Activated T-helper 1 cell treated with Interleukin-2 at 50 U/mL for 16 hours (primary cell): ENCODE measurements around the gene LOXL4.

Experiments
- DNase-seq: peaks from one replicate; pipeline ENCODE4 v3.0.0-alpha.2; 2020; ENCODE audit warnings: low read depth

The LOXL4 gene

DNA sequence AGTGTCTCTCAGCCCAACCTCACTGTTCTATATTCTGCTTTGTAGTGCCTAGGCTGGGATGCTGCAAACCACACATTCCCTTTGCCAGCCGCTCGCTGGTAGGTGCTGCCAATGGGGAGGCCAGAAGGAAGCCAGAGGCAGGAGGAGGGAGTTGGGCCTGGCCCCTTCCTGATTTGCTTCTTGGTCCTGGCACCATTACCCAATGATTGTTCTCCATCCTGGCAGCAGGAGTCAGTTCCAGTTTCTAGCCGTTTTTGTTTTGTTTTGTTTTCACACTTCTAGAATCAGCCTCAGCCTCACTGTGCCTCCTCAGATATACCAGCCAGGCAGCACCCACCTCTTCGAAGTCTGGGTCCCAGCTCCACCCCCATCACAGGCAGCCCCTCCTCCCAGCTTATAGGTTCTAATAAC, 27.4 kb upstream of the LOXL4 start:
- DNase-seq, result no peak

DNA sequence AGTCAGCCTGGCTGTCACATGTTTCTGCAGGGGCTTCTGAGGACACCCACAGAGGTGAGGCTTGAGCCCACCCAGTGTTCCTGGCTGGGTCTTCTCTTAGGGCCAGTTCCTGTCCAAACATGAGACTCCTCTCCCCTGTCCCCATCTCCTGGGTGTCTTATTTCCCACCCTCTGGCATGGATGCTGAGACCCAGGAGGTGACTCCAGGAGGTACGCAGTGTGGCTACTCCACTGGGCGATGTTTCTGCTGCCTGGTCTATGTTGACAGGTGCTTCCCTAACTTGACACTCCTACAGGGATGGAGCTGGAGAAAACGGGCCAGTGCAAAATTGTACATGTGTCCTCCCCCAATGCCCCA, 26.3 kb upstream of the LOXL4 start:
- DNase-seq, result no peak

DNA sequence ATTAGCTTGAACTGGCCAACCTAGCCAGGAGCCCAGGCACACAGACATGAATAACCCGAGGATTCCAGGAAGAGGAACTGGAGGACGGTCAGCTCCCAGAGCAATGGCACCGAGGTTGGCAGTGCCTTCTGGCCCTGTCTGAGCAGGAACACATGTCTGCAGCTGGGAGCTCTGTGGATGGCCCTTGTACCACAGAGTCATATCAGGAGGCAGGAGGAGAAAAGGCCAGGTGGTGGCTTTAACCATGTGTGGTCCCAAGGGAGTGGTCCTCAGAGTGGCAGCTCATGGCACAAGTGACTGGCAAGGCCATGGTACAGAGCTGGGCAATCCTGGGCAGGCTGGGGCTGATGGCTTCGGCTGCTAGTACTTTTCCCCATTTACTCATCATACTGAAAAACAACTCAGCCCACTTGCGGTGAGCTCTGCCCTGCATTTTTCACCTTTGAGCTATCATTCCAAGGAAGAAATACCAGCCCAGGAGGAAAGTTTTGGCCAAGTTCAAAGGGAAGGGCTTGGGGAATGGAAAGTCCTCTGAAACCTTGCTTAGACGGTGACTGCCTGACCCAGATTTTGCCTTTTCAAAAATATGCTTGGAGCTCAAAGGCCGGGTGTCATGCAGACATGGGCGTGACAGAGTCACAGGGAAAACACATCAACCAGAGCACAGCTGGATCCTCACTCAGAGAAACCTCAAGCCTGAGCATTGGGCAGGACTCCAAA, 25.7 kb upstream of the LOXL4 start:
- DNase-seq, result no peak

DNA sequence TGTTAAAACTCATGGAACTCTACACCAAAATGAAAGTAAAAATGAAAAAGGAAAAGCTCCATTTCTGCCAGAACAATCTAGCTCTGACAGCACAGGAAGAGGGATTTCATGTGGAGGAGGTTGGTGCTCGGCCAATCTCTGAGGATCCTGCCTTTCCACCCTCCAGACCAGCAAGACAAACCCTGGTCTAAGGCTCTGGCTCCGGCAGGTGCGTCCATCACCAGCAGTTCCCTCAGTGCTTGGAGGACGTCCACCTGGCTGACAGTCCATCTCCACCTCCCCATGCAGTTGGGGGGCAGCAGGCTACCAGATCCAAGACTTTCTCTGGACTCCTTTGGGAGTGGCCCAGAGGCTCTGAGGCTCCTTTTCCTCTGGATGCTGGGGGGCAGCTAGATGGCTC, 25.0 kb upstream of the LOXL4 start:
- DNase-seq, result no peak

DNA sequence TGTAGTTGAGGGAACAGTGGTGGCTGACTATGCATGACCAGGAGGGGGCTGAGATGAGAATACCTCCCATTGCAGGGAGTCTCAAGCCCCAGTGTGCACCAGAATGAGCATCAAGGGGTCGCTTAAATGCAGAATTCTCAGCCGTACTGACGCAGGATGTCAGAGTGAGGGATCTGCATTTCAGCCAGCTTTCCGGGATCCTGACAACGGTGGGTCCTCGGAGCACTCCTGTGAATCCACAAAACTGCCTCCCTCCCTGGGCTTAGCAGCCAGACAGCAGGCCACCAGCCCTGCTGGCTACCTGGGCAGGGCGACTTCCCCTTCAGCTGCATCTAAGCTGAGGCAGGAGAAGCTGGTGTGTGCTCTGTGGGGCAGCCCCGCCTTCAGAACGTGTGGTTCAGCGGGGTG, 21.8 kb upstream of the LOXL4 start:
- DNase-seq, result no peak

DNA sequence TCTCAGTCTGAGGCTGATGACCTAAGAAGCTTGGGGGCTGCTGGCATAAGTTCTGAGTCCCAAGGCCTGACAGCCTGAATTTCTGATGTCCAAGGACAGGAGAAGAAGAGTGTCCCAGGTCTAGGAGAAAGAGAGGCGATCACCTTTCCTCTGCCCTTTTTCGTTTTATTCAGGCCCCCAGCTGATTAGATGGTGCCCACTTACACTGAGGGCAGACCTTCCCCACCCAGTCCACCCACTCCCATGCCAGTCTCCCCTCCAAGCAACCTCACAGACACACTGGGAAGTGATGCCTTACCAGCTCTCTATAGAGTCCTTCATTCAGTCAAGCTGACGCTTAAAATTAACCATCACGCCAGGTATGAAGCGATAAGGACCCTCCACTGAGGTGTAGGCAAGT, 19.3 kb upstream of the LOXL4 start:
- DNase-seq, result no peak

DNA sequence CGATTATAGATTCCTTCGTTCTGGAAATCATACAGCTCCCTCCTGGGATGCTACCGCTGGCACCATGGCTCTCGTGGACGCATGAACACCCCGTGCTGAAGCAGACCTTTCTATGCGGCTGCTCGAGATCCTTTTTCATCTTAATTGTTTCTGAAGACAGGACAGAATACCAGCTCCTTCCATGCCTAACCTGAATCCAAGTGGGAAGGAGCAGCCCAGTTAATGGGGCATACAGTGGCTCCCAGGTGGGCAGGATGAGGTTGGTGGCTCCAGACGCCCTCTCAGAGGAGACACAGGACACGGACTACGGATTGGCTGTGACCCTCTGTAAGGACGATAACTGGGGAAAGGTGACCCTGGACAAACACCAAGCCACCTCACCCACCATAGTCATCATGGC, 18.4 kb upstream of the LOXL4 start:
- no peak for DNase-seq

DNA sequence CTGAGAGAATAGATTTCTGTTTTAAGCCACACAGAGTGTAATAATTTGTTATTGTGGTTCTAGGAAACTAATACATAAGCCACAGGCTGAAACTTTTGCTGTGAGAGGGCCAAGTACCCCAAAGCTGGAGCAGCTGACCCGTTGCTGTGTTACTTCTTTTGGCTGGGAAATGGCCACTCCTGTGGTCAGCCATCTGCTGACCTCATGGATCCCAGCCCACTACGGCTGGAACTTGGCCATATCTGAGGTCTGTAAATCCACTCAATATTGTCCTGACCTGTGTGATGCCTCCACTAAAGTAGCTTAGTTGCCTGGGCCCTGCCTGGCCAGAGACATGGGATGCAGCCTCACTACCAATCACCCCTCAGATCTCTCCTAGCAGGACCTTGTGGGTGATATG, 17.4 kb upstream of the LOXL4 start:
- no peak for DNase-seq

DNA sequence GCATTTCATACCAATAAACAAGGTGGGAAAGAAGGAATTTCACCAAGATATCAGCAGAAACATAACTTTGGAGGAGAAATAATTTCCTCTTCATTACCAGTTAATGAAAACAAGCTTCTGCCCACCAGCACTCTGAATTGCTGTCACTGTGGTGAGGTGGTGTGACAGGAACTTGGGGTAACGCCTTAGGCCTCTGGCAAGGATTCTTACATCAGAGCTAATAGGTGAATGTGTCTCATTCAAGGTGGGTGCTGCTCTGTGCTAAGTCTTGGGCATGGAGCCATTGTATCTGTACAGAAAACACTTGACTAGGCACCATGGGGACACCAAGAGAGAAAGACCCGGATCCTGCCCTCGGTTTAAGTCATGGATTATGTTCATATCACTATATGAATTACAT, 8.3 kb upstream of the LOXL4 start:
- no peak for DNase-seq

DNA sequence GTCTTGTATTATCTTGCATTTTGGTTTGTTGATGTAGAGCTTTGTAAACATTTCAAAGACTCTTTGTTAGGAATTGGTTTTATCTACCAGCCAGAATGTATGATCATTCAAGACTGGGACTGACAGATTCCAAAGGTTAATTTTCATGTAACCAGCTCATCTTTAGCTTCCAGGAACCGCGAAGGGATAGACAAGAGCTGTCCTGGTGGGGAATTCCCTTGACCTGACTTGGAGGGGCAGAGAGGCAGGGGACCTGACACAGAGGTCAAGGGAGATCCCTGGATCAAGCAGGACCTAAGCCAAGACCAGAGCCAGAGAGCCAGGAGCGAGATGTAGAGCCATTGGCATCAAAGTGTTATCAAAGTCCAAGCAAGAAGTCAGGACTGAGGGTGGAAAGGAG, 6.6 kb upstream of the LOXL4 start:
- no peak for DNase-seq

DNA sequence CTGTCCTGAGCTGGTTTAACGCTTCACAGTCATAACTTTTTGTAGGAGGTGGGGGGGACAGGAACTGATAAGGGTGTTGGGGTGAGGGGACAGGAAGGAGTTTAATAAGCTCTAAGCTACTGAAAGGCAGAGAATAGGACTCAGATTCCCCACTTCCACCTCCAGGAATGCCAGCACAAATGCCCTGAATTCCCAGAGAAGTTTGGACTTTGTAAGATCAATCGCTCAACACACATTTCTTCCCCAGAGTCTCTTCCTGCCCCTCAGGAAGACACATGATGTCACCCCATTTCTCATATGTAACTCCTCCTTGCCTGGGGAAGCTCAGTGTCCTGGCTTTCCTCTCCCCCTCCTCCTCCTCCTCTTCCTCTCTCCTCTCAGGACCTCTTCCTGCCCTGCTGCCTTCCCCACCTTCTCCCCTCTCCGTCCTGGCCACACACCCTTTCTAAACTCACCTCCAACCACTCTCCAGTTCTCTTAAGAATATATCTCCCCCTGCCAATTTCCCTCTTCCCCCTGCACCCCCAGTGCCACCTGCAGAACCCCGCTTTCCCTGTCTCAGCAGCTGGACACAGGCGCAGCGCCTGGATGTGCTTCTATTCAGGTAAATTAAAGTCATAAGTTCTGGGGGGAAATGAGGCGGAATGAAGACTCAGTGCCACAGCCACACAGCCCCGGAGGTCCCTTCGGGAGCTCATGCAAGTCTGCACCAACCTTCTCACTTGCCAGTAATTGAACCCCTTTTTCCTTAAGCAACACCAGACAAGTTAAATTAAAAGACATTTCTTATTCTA, 5.3 kb upstream of the LOXL4 start:
- no peak for DNase-seq

DNA sequence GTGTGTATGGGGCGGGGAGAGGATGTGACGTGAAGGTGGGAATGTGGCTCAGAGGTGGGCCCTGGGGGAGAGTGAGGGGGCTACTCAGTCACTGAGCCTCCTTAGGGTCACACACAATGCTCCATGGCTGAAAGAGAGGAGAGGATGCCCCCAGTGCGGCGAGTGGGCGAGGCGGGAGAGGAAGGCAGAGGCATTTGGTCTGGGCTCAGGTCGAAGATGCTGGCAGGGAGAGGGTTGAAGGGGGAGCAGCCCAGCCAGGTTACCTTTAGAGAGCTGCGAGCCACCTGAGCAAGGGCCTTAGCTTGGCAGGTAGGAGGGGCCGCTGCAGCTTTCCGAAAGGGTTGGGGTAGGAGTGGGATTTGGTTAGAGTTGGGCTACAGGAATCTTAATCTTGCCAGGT, 4.7 kb upstream of the LOXL4 start:
- DNase-seq, result no peak

DNA sequence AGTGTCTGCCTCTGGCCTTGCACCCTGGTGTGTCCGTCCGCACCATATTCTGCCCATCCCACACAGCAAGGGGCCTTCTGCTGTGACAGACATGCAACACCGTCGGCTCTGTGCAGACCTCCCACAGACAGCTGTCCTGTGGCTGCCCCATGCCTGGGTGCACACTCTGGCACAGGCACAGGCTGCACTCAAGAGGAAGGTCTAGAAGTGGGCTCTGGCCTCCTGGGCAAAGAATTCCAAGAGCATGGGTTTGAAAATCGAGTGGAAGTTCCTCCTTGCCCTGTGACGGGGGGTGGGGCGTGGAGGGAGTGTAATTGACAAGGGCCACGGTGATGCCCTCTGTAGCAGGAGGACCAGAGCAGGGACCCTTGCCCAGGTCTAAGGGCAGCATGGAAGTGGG, 4.3 kb upstream of the LOXL4 start:
- no peak for DNase-seq

DNA sequence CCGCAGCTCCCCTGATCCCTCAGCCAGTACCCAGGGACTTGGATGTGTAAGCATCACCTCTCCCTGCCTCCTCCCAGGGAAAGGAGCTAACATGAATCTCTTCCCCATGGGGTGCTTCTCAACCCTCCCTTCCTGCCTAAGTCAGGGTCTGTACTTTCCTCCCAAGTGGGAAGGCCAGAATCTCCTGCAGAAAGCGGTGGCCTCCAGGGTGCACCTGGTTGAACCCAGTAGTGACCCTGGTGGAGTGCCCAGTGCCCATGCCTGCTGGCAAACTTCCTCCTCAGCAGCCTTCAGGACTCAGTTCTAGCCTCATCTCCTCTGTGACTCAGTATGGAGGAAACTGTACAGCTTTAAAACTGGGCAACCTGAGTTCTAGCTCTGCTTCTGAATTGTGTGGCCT, 2.8 kb upstream of the LOXL4 start:
- no peak for DNase-seq

DNA sequence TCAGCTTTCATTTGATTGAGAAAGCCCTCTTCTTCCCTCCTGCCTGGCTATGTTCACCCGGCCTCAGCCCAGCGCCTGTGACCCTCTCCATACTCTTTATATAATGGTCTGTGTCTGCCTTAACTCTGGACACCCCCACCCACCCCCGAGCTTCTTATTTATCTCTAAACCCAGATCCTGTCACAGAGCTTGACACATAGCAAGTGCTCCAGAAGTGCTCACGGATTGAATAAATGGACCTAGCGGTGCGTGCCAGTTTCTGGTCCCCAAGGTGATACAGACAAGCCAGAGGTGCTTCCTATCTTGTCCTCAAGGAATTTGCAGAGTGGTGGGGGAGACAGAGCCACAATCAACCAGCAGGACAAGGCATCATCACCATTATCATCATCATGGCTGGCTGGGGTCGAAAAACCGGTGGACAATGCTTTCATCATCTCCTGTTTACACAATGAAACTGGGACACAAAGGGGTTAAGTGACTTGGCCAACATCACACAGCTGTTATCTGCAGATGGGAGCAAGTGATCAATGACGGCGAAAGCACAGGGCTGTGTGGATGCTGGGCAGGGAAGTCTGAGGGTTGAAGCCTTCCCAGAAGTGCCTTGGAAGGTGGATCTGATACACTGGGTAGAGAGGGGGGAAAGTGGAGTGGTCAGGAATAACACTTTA, 2.2 kb upstream of the LOXL4 start:
- DNase-seq, result no peak

DNA sequence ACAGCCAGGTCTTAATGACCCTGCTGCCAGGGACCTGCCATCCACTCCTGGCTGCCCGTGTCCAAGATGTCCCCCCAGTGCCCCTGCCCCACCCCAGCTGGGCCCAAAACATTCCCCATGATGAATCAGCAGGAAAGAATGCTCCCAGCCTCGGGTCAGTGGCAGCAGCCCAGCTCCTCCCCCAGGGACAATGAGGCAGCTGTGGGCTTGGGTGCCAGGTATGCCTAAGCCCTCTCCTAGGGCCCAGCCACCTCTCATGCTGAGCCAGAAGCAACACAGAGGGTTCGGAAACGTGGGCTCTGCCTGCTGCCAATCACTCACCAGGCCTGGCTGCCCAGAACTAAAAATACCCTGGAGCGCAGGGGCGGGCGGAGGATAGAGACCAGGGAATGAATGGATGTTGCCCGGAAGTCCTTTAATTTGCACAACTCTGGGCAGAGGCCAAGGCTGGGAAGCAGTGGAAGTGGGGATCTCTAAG, 1.5 kb upstream of the LOXL4 start:
- DNase-seq, result no peak

DNA sequence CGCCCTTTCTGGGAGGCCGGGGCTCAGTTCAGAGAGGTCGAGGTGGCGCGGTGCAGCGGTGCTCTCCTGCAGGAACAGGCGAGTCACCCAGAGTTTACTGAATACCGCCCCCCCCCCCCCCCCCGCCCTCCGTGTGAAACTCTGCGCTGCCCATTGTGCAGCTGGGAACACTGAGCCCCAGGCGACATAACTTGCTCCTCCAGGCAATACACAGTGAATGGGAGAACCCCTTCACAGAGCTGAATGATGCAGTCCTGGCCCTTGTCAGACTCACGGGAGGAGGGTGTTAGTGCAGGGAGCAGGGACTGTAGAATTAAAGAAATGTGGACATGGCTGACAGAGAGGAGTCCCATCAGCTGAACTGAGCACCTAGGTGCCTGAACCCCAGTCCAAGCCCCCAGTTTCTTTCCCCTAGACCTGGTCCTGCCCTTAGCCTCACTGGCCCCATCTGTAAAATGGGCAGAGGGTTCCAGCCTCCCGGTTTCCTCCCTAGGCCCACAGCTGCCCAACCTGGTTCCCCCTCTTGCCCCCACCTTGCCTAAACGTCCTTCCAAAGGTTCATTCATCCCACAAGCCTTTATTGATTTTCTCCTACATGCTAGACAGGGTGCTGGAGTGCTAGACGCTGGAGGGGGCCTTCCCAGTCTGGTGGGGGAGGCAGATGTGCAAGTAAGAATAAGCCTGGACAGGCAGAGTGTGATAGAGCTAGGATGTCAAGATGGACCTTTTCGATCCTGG, 869 bp upstream of the LOXL4 start:
- no peak for DNase-seq

DNA sequence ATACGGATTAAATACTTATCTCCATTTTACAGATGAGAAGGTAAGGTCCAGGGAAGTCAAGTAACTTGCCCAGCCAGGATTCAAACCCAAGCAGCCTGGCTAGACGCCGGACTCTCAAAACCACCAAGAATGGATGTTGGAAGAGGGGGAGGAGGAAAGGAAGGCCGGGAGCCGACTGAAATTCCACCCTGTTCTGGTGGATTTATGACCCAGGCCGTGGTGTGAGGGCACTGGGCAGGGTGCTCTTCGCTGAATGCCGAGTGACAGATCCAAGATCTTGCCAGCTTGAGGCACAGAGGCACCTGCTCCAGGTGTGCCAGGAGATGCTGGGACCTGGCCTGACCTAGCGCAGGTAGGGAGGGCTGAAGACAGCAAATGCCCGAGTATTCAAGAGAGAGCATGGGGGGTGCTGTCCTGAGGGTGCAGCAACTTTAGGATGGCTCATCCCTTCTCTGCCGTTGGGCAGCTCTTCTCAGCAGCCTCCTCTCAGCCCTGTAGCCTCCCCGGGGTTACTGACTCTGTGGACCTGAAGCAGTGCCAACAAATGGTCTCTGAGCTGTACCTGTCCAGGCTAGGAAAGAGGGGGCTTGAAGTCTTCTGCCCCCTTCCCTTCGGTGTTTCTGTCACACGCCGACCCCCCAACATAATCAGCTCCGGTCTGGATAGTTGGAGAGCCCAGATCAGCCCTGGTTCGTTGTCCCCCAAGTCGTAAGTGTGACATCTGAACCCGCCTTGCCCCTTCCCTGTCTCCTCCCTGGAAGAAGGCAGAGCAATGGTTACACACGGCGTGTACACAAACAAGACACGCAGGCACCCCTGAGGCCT, 713 bp downstream of the LOXL4 start:
- no peak for DNase-seq

DNA sequence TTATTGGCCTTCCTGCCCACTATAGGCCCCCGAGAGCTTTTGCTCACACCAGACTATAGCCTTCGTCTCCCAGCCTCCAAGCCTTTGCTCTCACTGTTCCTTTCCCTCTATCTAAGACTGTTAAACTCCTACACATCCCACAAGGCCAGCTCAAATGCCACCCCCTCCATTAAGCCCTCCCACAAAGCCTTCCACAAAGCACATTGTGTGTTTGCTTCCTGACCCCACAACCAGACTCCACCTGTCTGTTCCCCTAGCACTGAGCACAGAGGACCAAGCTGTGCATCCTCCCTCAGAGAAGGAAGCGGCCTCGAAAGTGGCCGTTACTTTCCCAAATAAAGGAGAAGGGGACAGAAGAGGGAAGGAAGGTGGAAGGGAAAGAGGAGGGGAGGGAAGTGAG, 1.3 kb downstream of the LOXL4 start:
- no peak for DNase-seq

DNA sequence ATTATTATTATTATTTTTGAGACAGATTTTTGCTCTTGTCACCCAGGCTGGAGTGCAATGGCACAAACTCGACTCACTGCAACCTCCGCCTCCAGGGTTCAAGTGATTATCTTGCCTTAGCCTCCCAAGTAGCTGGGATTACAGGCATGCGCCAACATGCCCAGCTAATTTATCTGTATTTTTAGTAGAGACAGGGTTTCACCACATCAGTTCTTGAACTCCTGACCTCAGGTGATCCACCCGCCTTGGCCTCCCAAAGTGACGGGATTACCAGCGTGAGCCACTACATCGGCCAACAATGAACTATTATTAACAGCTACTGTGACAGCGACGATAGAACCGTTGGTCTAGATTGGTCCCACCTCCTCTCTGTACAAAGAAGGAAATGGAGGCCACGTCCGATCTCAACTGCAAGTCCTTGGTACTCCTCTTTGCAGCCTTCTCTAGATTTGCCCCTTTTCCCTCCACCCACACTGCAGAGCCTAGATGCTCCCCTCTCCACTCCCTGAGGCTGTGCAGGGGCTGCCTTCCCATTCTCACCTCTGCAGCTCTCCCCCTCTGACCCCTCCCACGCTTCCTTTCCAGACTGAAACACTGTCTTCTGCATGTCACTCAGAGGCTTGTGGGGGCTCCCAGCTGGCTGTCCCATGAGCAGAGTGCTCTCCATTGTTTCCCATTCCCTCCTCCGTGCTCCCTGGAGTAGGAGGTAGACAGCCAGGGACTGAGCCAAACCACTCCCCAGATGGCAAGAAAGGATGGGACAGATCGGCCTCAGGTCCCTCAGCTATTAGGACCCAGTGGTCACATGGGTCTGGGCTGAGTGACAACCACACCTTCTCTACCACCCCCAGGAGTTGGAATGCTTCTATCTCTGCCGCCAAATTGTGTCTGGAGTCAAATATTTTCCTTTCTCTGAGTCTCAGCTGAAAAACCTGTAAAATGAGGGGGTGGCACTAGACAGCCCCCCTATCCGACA, 2.3 kb downstream of the LOXL4 start:
- DNase-seq, result no peak
